ENCODE measurements around the gene RXRB. TPM values are rescaled to one million over a fixed set of nuclear protein-coding genes. Genes with fewer than 3 reads are reported as not detected.

The RXRB gene
- total and polyA plus RNA-seq, 2 donors (not counting 3 experiments of a cell fraction or from before 2014, with no cell fraction given) = 43.4 to 44.4 TPM

DNA sequence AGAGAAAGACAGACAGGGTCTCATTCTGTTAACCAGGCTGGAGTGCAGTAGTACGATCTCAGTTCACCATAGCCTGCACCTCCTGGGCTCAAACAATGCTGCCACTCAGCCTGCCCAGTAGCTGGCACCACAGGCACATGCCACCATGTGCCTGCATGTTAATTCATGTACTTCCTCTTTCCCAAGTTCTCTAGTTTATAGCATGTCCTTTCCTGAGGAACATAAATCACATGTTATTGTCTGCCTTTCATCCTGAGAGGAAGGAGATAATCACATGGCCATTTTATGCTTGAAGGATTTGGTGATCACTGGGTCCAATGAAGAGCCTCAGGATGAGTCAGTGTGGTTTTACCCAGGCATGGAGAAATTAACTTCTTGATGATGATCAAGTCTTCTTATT lies 56.1 kb downstream of the RXRB start:
- Histone ChIP-seq H3K4me3 (replicated peaks in 1 of 3; ENCODE audit: insufficient read depth in 1 of 3, low read depth in 1 of 3, low read length in 3 of 3) (no peak overlapping the region), H3K9ac (replicated peaks; ENCODE audit: extremely low read depth, insufficient read depth, low read length) (no peak overlapping the region), H3K79me2 (ENCODE audit: control insufficient read depth, insufficient read depth, low read length) (no peaks in the 10 kb centered on the region), H3K9me1 (replicated peaks; ENCODE audit: control insufficient read depth, extremely low read depth, insufficient read depth, low read length) (no peaks in the 10 kb centered on the region), H3K36me3 (ENCODE audit: control insufficient read depth in 2 of 2, extremely low read depth in 1 of 2, insufficient read depth in 2 of 2, low read length in 2 of 2) (no peaks in the 10 kb centered on the region), H3K4me2 (ENCODE audit: insufficient read depth, low read length) (no peak overlapping the region), H3K4me1 (ENCODE audit: control insufficient read depth, extremely low read depth, insufficient read depth, low read length) (no peaks in the 10 kb centered on the region), H3K27me3 (ENCODE audit: control insufficient read depth in 2 of 2, insufficient read depth in 2 of 2, low read length in 2 of 2) (peaks cover 21 to 24% of the 10 kb centered on the region in 2 experiments), H3K27ac (ENCODE audit: insufficient read depth, low read depth, low read length) (no peak overlapping the region), H2AFZ (ENCODE audit: low read depth, low read length) (no peak overlapping the region), H4K20me1 (replicated peaks; ENCODE audit: control insufficient read depth, extremely low read depth, insufficient read depth, low read length) (no peaks in the 10 kb centered on the region), H3K9me3 (replicated peaks; ENCODE audit: control insufficient read depth, insufficient read depth, low read length) (no peaks in the 10 kb centered on the region)
- no peak for FAIRE-seq
- ChIA-PET CTCF (interaction anchor here (0.9 to 4.1 kb wide), 2 partner anchors 18 kb away, joined by 3 to 22 read pairs; no protein-coding TSS in a partner anchor), POLR2A (no interaction called here)
- intact Hi-C loops (cut with micrococcal nuclease) = no loop called here
- peak; percentile 14 for DNase-seq (ENCODE audit: low read depth, low spot score)
- dilution Hi-C loops (cut with MboI; ENCODE audit: extremely low pct_ligation_motif_present, low sequenced_read_pairs) = no loop called here
- TF ChIP-seq, protein P1, sequence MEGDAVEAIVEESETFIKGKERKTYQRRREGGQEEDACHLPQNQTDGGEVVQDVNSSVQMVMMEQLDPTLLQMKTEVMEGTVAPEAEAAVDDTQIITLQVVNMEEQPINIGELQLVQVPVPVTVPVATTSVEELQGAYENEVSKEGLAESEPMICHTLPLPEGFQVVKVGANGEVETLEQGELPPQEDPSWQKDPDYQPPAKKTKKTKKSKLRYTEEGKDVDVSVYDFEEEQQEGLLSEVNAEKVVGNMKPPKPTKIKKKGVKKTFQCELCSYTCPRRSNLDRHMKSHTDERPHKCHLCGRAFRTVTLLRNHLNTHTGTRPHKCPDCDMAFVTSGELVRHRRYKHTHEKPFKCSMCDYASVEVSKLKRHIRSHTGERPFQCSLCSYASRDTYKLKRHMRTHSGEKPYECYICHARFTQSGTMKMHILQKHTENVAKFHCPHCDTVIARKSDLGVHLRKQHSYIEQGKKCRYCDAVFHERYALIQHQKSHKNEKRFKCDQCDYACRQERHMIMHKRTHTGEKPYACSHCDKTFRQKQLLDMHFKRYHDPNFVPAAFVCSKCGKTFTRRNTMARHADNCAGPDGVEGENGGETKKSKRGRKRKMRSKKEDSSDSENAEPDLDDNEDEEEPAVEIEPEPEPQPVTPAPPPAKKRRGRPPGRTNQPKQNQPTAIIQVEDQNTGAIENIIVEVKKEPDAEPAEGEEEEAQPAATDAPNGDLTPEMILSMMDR (IDR thresholded peaks at IDR 0.05; ENCODE audit: extremely low read depth in 1 of 2, insufficient read depth in 1 of 2, low read depth in 1 of 2, low read length in 2 of 2) = no peak
- TF ChIP-seq GATA2 (IDR thresholded peaks at IDR 0.05; ENCODE audit: insufficient read depth, insufficient read length, low read depth, low read length) = no peak
- no TSS peak for BruUV-seq (replicated peaks)

MicroRNAs within 50 kb of the gene (microRNA counts, 767-probe panel; counts per million panel counts)
- microRNA hsa-miR-219-1-3p = 723 counts per million, percentile 96 among the panel's probes with 10 or more counts
- 723 counts per million, percentile 96 among the panel's probes with 10 or more counts for microRNA hsa-miR-219-5p

Small RNA genes within 50 kb of the gene (microRNA-seq; reads per million reads assigned to microRNA genes)
- gene MIR219A1 (ENCODE audit: borderline number of aligned reads, borderline replicate concordance) = 1.2 reads per million

Small RNA genes within 50 kb of the gene (small RNA-seq; reads per million reads assigned to genes)
- gene MIR219A1 (ENCODE audit: insufficient read depth, insufficient read length, low read depth, low replicate concordance) (not detected), gene RNY4P10 (ENCODE audit: insufficient read depth, insufficient read length, low read depth, low replicate concordance) (not detected)

Other genes with a start within 250 kb of the RXRB start
- gene HLA-DMA, start 247.6 kb downstream of the RXRB start, total RNA-seq = 0.53 and 1.2 TPM in 2 replicates
- gene HLA-DMA, start 247.6 kb downstream of the RXRB start, polyA plus RNA-seq = 7.7 and 10.9 TPM in 2 replicates
- gene BRD2, start 232.1 kb downstream of the RXRB start, total RNA-seq = 187 and 197 TPM in 2 replicates
- 114 and 131 TPM in 2 replicates for gene BRD2, start 232.1 kb downstream of the RXRB start, polyA plus RNA-seq
- gene HLA-DOA, start 191.1 kb downstream of the RXRB start, total RNA-seq = not detected in 2 replicates
- gene HLA-DOA, start 191.1 kb downstream of the RXRB start, polyA plus RNA-seq = not detected in 2 replicates
- gene HLA-DPA1, start 127.0 kb downstream of the RXRB start, total RNA-seq = 11.4 TPM in 1 of 2 replicates, not detected in the other
- gene HLA-DPA1, start 127.0 kb downstream of the RXRB start, polyA plus RNA-seq = 18.9 and 23.2 TPM in 2 replicates
- 2.3 and 19.1 TPM in 2 replicates for gene HLA-DPB1, start 124.7 kb downstream of the RXRB start, total RNA-seq
- gene HLA-DPB1, start 124.7 kb downstream of the RXRB start, polyA plus RNA-seq = 26.1 and 38.0 TPM in 2 replicates
- 1.3 and 1.7 TPM in 2 replicates for gene COL11A2, start 8.2 kb downstream of the RXRB start, total RNA-seq
- gene COL11A2, start 8.2 kb downstream of the RXRB start, polyA plus RNA-seq = 0.49 and 0.65 TPM in 2 replicates
- gene SLC39A7, start 202 bp upstream of the RXRB start, total RNA-seq = 129 and 138 TPM in 2 replicates
- 92.2 and 99.8 TPM in 2 replicates for gene SLC39A7, start 202 bp upstream of the RXRB start, polyA plus RNA-seq
- gene HSD17B8, start 4.0 kb upstream of the RXRB start, total RNA-seq = 4.0 and 4.3 TPM in 2 replicates
- 8.2 and 8.4 TPM in 2 replicates for gene HSD17B8, start 4.0 kb upstream of the RXRB start, polyA plus RNA-seq
- gene RING1, start 7.8 kb upstream of the RXRB start, total RNA-seq = 26.8 and 28.0 TPM in 2 replicates
- 27.9 and 32.9 TPM in 2 replicates for gene RING1, start 7.8 kb upstream of the RXRB start, polyA plus RNA-seq
- 43.8 and 49.2 TPM in 2 replicates for gene VPS52, start 71.2 kb upstream of the RXRB start, total RNA-seq
- gene VPS52, start 71.2 kb upstream of the RXRB start, polyA plus RNA-seq = 112 and 132 TPM in 2 replicates
- 2,193 and 2,336 TPM in 2 replicates for gene RPS18, start 71.4 kb upstream of the RXRB start, total RNA-seq
- 4,861 and 5,541 TPM in 2 replicates for gene RPS18, start 71.4 kb upstream of the RXRB start, polyA plus RNA-seq
- gene B3GALT4, start 76.5 kb upstream of the RXRB start, total RNA-seq = 4.1 and 4.5 TPM in 2 replicates
- gene B3GALT4, start 76.5 kb upstream of the RXRB start, polyA plus RNA-seq = 5.6 and 7.6 TPM in 2 replicates
- 66.9 and 71.2 TPM in 2 replicates for gene WDR46, start 88.6 kb upstream of the RXRB start, total RNA-seq
- 53.9 and 61.4 TPM in 2 replicates for gene WDR46, start 88.6 kb upstream of the RXRB start, polyA plus RNA-seq
- 52.3 and 63.5 TPM in 2 replicates for gene PFDN6, start 88.9 kb upstream of the RXRB start, total RNA-seq
- gene PFDN6, start 88.9 kb upstream of the RXRB start, polyA plus RNA-seq = 27.5 and 31.0 TPM in 2 replicates
- 85.8 and 90.3 TPM in 2 replicates for gene RGL2, start 98.3 kb upstream of the RXRB start, total RNA-seq
- gene RGL2, start 98.3 kb upstream of the RXRB start, polyA plus RNA-seq = 87.7 and 101 TPM in 2 replicates
- gene TAPBP, start 113.4 kb upstream of the RXRB start, total RNA-seq = 90.7 and 98.0 TPM in 2 replicates
- gene TAPBP, start 113.4 kb upstream of the RXRB start, polyA plus RNA-seq = 69.6 and 79.9 TPM in 2 replicates
- gene ZBTB22, start 117.1 kb upstream of the RXRB start, total RNA-seq = 12.6 and 13.9 TPM in 2 replicates
- gene ZBTB22, start 117.1 kb upstream of the RXRB start, polyA plus RNA-seq = 15.4 and 16.5 TPM in 2 replicates
- gene DAXX, start 122.3 kb upstream of the RXRB start, total RNA-seq = 52.0 and 54.4 TPM in 2 replicates
- 19.2 and 20.5 TPM in 2 replicates for gene DAXX, start 122.3 kb upstream of the RXRB start, polyA plus RNA-seq
- gene KIFC1, start 191.2 kb upstream of the RXRB start, total RNA-seq = 63.4 and 65.9 TPM in 2 replicates
- gene KIFC1, start 191.2 kb upstream of the RXRB start, polyA plus RNA-seq = 38.5 and 39.3 TPM in 2 replicates
- gene PHF1, start 210.3 kb upstream of the RXRB start, total RNA-seq = 28.8 and 32.5 TPM in 2 replicates
- gene PHF1, start 210.3 kb upstream of the RXRB start, polyA plus RNA-seq = 53.1 and 62.6 TPM in 2 replicates
- gene CUTA, start 217.4 kb upstream of the RXRB start, total RNA-seq = 133 TPM in 2 replicates
- 202 and 241 TPM in 2 replicates for gene CUTA, start 217.4 kb upstream of the RXRB start, polyA plus RNA-seq
- gene SYNGAP1, start 219.4 kb upstream of the RXRB start, total RNA-seq = 14.3 and 15.1 TPM in 2 replicates
- gene SYNGAP1, start 219.4 kb upstream of the RXRB start, polyA plus RNA-seq = 7.3 and 7.9 TPM in 2 replicates